Measurements from ENCODE around the gene ZC3H12C. TPM values are rescaled to one million over a fixed set of nuclear protein-coding genes. Genes with fewer than 3 reads are reported as not detected.

The ZC3H12C gene
- total RNA-seq, 1 donor from 2014 or later, result 9.7 TPM

- no peak for DNase-seq (ENCODE audit: extremely low spot score, unreplicated experiment)
- H3K4me3 Mint-ChIP-seq (ENCODE audit: unreplicated experiment), result no peak overlapping the region
Observed at GRCh38 chr11:110160016-110160415, 66.8 kb downstream of the ZC3H12C start.

GRCh38 chr11:110160437-110160836, 67.2 kb downstream of the ZC3H12C start:
- Mint-ChIP-seq H3K9me3 (ENCODE audit: unreplicated experiment) (no peaks in the 10 kb centered on the region), H3K27ac (ENCODE audit: unreplicated experiment) (no peak overlapping the region), H3K36me3 (ENCODE audit: unreplicated experiment) (peaks cover 34% of the 10 kb centered on the region), H3K27me3 (ENCODE audit: unreplicated experiment) (no peaks in the 10 kb centered on the region), H3K4me1 (ENCODE audit: unreplicated experiment) (no peaks in the 10 kb centered on the region), H3K4me3 (ENCODE audit: unreplicated experiment) (no peak overlapping the region)
- no peak for TF ChIP-seq CTCF (IDR thresholded peaks at IDR 0.05)
- DNase-seq (ENCODE audit: extremely low spot score, unreplicated experiment), result no peak

More at GRCh38 chr11:110160016-110160415, 66.8 kb downstream of the ZC3H12C start:
- Mint-ChIP-seq H3K4me1 (ENCODE audit: unreplicated experiment) (no peaks in the 10 kb centered on the region), H3K27me3 (ENCODE audit: unreplicated experiment) (no peaks in the 10 kb centered on the region), H3K36me3 (ENCODE audit: unreplicated experiment) (peaks cover 32% of the 10 kb centered on the region), H3K9me3 (ENCODE audit: unreplicated experiment) (no peaks in the 10 kb centered on the region), H3K27ac (ENCODE audit: unreplicated experiment) (no peak overlapping the region)
- no peak for TF ChIP-seq CTCF (IDR thresholded peaks at IDR 0.05)

GRCh38 chr11:110161061-110161460, 67.9 kb downstream of the ZC3H12C start:
- Mint-ChIP-seq H3K4me1 (ENCODE audit: unreplicated experiment) (no peaks in the 10 kb centered on the region), H3K27ac (ENCODE audit: unreplicated experiment) (no peak overlapping the region), H3K36me3 (ENCODE audit: unreplicated experiment) (peaks cover 33% of the 10 kb centered on the region), H3K4me3 (ENCODE audit: unreplicated experiment) (no peak overlapping the region), H3K9me3 (ENCODE audit: unreplicated experiment) (no peaks in the 10 kb centered on the region), H3K27me3 (ENCODE audit: unreplicated experiment) (no peaks in the 10 kb centered on the region)
- no peak for TF ChIP-seq CTCF (IDR thresholded peaks at IDR 0.05)
- DNase-seq (ENCODE audit: extremely low spot score, unreplicated experiment), result no peak

GRCh38 chr11:110162216-110162615, 69.0 kb downstream of the ZC3H12C start:
- Mint-ChIP-seq H3K4me3 (ENCODE audit: unreplicated experiment) (no peak overlapping the region), H3K27me3 (ENCODE audit: unreplicated experiment) (no peaks in the 10 kb centered on the region), H3K4me1 (ENCODE audit: unreplicated experiment) (no peaks in the 10 kb centered on the region), H3K36me3 (ENCODE audit: unreplicated experiment) (peaks cover 33% of the 10 kb centered on the region), H3K27ac (ENCODE audit: unreplicated experiment) (no peak overlapping the region), H3K9me3 (ENCODE audit: unreplicated experiment) (no peaks in the 10 kb centered on the region)
- no peak for TF ChIP-seq CTCF (IDR thresholded peaks at IDR 0.05)
- DNase-seq (ENCODE audit: extremely low spot score, unreplicated experiment), result no peak

- Mint-ChIP-seq H3K4me3 (ENCODE audit: unreplicated experiment) (no peak overlapping the region), H3K27me3 (ENCODE audit: unreplicated experiment) (no peaks in the 10 kb centered on the region), H3K36me3 (ENCODE audit: unreplicated experiment) (peaks cover 21% of the 10 kb centered on the region), H3K4me1 (ENCODE audit: unreplicated experiment) (no peaks in the 10 kb centered on the region), H3K27ac (ENCODE audit: unreplicated experiment) (no peak overlapping the region), H3K9me3 (ENCODE audit: unreplicated experiment) (no peaks in the 10 kb centered on the region)
- no peak for TF ChIP-seq CTCF (IDR thresholded peaks at IDR 0.05)
- DNase-seq (ENCODE audit: extremely low spot score, unreplicated experiment), result no peak
Observed at GRCh38 chr11:110165039-110165925, 72.1 kb downstream of the ZC3H12C start.

Measured in osteocyte (in vitro differentiated cells).